ENCODE data around the gene CCNT2.
A peak's percentile ranks its signal among the peaks of the same experiment; 100 is the strongest.
"Not testable (repeated sequence)": the region's sequence is repeated elsewhere in the genome, so short reads cannot be mapped to it uniquely, and the experiment has no call there.

Gene CCNT2

GRCh38 chr2:134975281-134976009, 56.8 kb downstream of the CCNT2 start:
- no peak for DNase-seq (ENCODE audit: low spot score)

- DNase-seq (ENCODE audit: low spot score) = no peak
Measured at GRCh38 chr2:134976074-134976702, 57.6 kb downstream of the CCNT2 start.

GRCh38 chr2:134977104-134977503, 58.5 kb downstream of the CCNT2 start:
- DNase-seq (ENCODE audit: low spot score) = not testable (repeated sequence)

- no peak for DNase-seq (ENCODE audit: low spot score)
Measured at GRCh38 chr2:134979221-134979620, 60.6 kb downstream of the CCNT2 start.

GRCh38 chr2:134980639-134981038, 62.0 kb downstream of the CCNT2 start:
- DNase-seq (ENCODE audit: low spot score) = no peak

GRCh38 chr2:134982603-134983002, 64.0 kb downstream of the CCNT2 start:
- no peak for DNase-seq (ENCODE audit: low spot score)

GRCh38 chr2:134985061-134985460, 66.4 kb downstream of the CCNT2 start:
- DNase-seq (ENCODE audit: low spot score) = no peak

- peak; percentile 19 for DNase-seq (ENCODE audit: low spot score)
Measured at GRCh38 chr2:134988994-134989605, 70.5 kb downstream of the CCNT2 start.

- DNase-seq (ENCODE audit: low spot score) = no peak
Measured at GRCh38 chr2:134999521-134999920, 80.9 kb downstream of the CCNT2 start.

- no peak for DNase-seq (ENCODE audit: low spot score)
Measured at GRCh38 chr2:135002836-135003235, 84.2 kb downstream of the CCNT2 start.

- DNase-seq (ENCODE audit: low spot score) = peak; percentile 78
Measured at GRCh38 chr2:135004005-135004746, 85.6 kb downstream of the CCNT2 start.

- no peak for DNase-seq (ENCODE audit: low spot score)
Measured at GRCh38 chr2:135005753-135006152, 87.1 kb downstream of the CCNT2 start.

Data from hepatic stellate cell (primary cell).